Right lobe of liver (tissue), 4 donors: ENCODE results near the gene ZMIZ1.

Experiments
- CTCF ChIP-seq, 4 donors: fragments of 200-600 bp in 3 of 4; fragments of 450-650 bp in 1 of 4; IDR thresholded peaks; one replicate each; pipeline versions ENCODE4 v1.5.1 to v1.8.0; 2016 to 2022; ENCODE audit warnings: antibody characterized with exemption in 4 of 4, mild to moderate bottlenecking in 2 of 4
- POLR2A ChIP-seq: fragments of 450-650 bp; IDR thresholded peaks from one replicate; pipeline ENCODE4 v1.6.1; 2017; ENCODE audit warnings: antibody characterized with exemption, mild to moderate bottlenecking
- donor health status: DM: no; HTN: no; CAD: no.
- donor health status: DM: no; HTN: no; CAD: no.
- donor health status: DM: no; HTN: yes; CAD: no.

- TF ChIP-seq CTCF (IDR thresholded peaks at IDR 0.05) (no peak), POLR2A (no peak)
These were observed 243.0 kb downstream of the ZMIZ1 start for GRCh38 chr10:79311581-79312407.
